ENCODE data around the gene CADPS2. TPM values are rescaled to one million over a fixed set of nuclear protein-coding genes. Genes with fewer than 3 reads are reported as not detected.

The CADPS2 gene
- total RNA-seq, 4 donors from 2014 or later, result 27.7 to 46.2 (median 32.6) TPM

DNA sequence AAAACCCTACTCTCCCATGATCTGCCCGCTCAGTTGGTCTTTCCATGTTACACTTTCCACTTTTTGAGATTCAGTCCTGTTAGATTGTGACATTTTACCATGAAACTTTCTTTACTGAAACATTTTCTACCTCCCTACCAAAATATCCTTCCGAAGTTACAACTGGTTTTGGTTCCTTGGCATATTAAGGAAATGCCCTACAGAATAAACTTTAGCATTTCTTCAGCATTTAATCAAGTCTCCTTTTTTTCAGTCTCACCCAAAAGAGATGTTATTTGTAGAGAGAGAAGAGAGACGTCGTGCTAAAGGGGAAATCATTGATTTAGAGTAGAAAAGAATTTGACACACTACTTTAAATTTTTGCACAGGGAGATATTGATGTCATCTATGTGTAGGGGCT is 572.0 kb downstream of the CADPS2 start:
- Histone ChIP-seq H3K4me3 (replicated peaks in 1 of 3) (no peak overlapping the region), H3K27me3 (peaks cover 50% of the 10 kb centered on the region), H3K36me3 (no peaks in the 10 kb centered on the region), H3K9me3 (no peaks in the 10 kb centered on the region), H3K27ac (no peak overlapping the region), H3K4me1 (peaks cover 24 to 25% of the 10 kb centered on the region in 2 donors)
- TF ChIP-seq, protein P1, sequence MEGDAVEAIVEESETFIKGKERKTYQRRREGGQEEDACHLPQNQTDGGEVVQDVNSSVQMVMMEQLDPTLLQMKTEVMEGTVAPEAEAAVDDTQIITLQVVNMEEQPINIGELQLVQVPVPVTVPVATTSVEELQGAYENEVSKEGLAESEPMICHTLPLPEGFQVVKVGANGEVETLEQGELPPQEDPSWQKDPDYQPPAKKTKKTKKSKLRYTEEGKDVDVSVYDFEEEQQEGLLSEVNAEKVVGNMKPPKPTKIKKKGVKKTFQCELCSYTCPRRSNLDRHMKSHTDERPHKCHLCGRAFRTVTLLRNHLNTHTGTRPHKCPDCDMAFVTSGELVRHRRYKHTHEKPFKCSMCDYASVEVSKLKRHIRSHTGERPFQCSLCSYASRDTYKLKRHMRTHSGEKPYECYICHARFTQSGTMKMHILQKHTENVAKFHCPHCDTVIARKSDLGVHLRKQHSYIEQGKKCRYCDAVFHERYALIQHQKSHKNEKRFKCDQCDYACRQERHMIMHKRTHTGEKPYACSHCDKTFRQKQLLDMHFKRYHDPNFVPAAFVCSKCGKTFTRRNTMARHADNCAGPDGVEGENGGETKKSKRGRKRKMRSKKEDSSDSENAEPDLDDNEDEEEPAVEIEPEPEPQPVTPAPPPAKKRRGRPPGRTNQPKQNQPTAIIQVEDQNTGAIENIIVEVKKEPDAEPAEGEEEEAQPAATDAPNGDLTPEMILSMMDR (IDR thresholded peaks at IDR 0.05), result no peak
- TF ChIP-seq POLR2A (IDR thresholded peaks at IDR 0.05), result no peak
- 33 to 35% methylated on average over 4 of the region's 4 CpGs for WGBS, 2 donors
- intact Hi-C loops (cut with DNase I), result no loop called here
- no peak for DNase-seq

DNA sequence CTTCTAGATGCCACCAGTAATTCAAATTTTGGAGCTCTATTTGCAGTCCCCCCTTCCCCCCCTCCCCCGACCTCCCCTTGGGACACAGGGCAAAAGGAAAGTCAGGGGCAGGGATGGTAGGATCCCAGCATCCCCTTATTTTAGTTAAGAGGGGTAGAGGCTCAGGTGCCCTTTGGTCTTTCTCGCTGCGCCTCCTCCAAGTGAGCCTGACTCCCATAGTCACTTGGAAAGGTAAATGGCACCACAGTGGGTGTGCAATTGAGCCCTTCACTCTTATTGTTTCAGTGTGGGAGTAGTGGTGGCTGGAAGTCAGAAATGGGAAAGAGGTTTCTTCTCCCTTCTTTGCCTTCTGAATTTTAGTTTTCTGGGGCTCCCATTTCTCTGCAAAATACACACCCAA is 573.5 kb downstream of the CADPS2 start:
- Histone ChIP-seq H3K27ac (no peak overlapping the region), H3K4me3 (replicated peaks in 1 of 3) (no peak overlapping the region), H3K36me3 (no peaks in the 10 kb centered on the region), H3K27me3 (peaks cover 64% of the 10 kb centered on the region), H3K4me1 (peaks cover 24 to 25% of the 10 kb centered on the region in 2 donors), H3K9me3 (no peaks in the 10 kb centered on the region)
- DNase-seq, result no peak
- TF ChIP-seq, protein P1 (IDR thresholded peaks at IDR 0.05), result no peak
- no peak for TF ChIP-seq POLR2A (IDR thresholded peaks at IDR 0.05)
- WGBS, 2 donors, result 44 to 47% methylated on average over 3 of the region's 3 CpGs
- intact Hi-C loops (cut with DNase I), result no loop called here

DNA sequence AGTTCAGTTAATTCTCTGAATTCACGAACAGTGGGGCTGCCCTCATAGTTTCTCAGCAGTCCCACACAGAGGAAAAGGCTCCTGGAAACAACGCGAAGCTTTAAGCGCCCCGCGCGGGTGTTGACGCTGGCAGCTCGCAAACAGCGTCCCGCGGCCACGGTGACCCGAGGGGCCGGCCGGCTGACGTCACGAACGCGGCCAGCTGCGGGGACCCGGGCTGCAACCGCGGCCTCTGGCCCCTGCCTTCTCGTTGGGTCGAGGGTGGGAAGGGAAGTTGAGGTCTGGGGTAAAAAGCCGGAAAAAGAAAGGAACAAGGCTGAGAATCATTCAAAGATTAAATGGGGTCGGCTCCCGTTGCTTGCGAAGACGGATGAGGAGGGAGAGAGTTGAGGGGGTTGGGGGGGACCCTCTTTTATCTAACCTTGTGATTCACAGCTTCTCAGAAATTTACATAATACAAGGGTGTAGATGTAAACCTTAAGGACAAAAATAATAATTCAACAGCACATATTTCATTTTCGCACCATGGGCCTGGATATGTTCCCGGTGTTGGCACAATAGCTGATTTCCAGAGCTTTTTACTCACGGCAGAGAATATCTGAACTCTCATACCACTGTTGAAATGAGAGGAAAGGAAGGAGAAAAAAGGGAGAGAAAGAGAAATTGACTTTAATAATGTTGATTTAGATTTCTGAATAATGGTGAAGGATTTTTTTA is 574.4 kb downstream of the CADPS2 start:
- Histone ChIP-seq H3K4me3 (replicated peaks in 1 of 3) (no peak overlapping the region), H3K36me3 (no peaks in the 10 kb centered on the region), H3K27ac (no peak overlapping the region), H3K27me3 (peaks cover 73% of the 10 kb centered on the region), H3K9me3 (no peaks in the 10 kb centered on the region), H3K4me1 (peaks cover 21 to 22% of the 10 kb centered on the region in 2 donors)
- intact Hi-C loops (cut with DNase I), result no loop called here
- no peak for DNase-seq
- TF ChIP-seq POLR2A (IDR thresholded peaks at IDR 0.05), result no peak
- TF ChIP-seq, protein P1 (IDR thresholded peaks at IDR 0.05), result no peak
- WGBS, 2 donors, result 17 to 18% methylated on average over 34 of the region's 34 CpGs

DNA sequence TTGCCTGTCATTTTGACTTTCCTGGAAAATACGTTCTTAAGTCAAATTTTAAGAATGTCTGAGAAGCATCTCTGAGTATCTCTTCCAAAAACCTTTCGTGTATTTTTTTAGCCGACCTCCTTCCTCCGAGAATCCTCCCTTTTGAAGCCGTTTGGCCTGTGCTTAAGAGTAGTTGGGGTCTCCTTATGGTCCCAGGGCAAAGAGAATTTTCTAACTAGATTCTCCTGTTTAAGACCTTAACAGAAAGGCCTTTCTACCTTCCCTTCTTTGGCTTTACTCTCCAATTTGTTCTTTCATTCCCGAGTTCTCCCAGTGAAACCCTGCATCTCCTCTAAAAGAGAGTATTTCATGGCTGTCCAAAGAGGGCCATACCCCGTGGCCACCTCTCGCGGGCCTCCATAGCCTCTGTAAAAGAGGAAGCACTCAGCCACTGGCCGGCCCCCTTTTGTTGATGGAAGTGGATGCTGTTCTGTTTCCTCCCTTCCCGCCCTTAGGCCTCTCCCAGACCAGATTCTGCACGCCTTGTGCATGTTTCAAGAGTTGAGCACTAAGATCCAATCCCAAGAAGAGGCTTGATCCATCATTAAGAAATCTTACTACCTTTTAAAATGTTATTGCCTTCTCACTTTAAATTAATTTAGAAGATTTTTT is 575.1 kb downstream of the CADPS2 start:
- TF ChIP-seq, protein P1 (IDR thresholded peaks at IDR 0.05), result no peak
- TF ChIP-seq POLR2A (IDR thresholded peaks at IDR 0.05), result no peak
- intact Hi-C loops (cut with DNase I), result no loop called here
- WGBS, 2 donors, result 35 to 47% methylated on average over 12 of the region's 12 CpGs
- Histone ChIP-seq H3K4me3 (replicated peaks in 1 of 3) (no peak overlapping the region), H3K4me1 (peaks cover 16 to 21% of the 10 kb centered on the region in 2 donors), H3K27me3 (peaks cover 75% of the 10 kb centered on the region), H3K9me3 (no peaks in the 10 kb centered on the region), H3K27ac (no peak overlapping the region), H3K36me3 (no peaks in the 10 kb centered on the region)
- no peak for DNase-seq
